Measurements from ENCODE around the gene GPC5. TPM values are rescaled to one million over a fixed set of nuclear protein-coding genes. Genes with fewer than 3 reads are reported as not detected.
"Not testable (repeated sequence)": the region's sequence is repeated elsewhere in the genome, so short reads cannot be mapped to it uniquely, and the experiment has no call there.

GPC5 gene
- total and polyA plus RNA-seq, 2 donors (not counting 3 experiments of a cell fraction or from before 2014, with no cell fraction given), result 0.59 to 0.97 TPM

- H3K27me3 ChIP-seq (ENCODE audit: control insufficient read depth in 2 of 2, insufficient read depth in 2 of 2, low read length in 2 of 2); H4K20me1 ChIP-seq (replicated peaks; ENCODE audit: control insufficient read depth, extremely low read depth, insufficient read depth, low read length); H3K9me3 ChIP-seq (replicated peaks; ENCODE audit: control insufficient read depth, insufficient read depth, low read length); H3K36me3 ChIP-seq (ENCODE audit: control insufficient read depth in 2 of 2, extremely low read depth in 1 of 2, insufficient read depth in 2 of 2, low read length in 2 of 2); H3K27ac ChIP-seq (ENCODE audit: insufficient read depth, low read depth, low read length); dilution Hi-C loops (cut with MboI; ENCODE audit: extremely low pct_ligation_motif_present, low sequenced_read_pairs); POLR2A ChIA-PET; H2AFZ ChIP-seq (ENCODE audit: low read depth, low read length); H3K4me2 ChIP-seq (ENCODE audit: insufficient read depth, low read length); H3K79me2 ChIP-seq (ENCODE audit: control insufficient read depth, insufficient read depth, low read length); H3K9me1 ChIP-seq (replicated peaks; ENCODE audit: control insufficient read depth, extremely low read depth, insufficient read depth, low read length); H3K4me3 ChIP-seq (replicated peaks in 1 of 3; ENCODE audit: insufficient read depth in 1 of 3, low read depth in 1 of 3, low read length in 3 of 3); H3K9ac ChIP-seq (replicated peaks; ENCODE audit: extremely low read depth, insufficient read depth, low read length); FAIRE-seq; H3K4me1 ChIP-seq (ENCODE audit: control insufficient read depth, extremely low read depth, insufficient read depth, low read length); CTCF ChIA-PET; intact Hi-C loops (cut with micrococcal nuclease); BruUV-seq (replicated peaks); DNase-seq (ENCODE audit: low read depth, low spot score): not testable (repeated sequence)
Observed at GRCh38 chr13:91416579-91416978, 18.2 kb downstream of the GPC5 start.

- H3K4me3 ChIP-seq (replicated peaks in 1 of 3; ENCODE audit: insufficient read depth in 1 of 3, low read depth in 1 of 3, low read length in 3 of 3), result no peak overlapping the region
- no peaks in the 10 kb centered on the region for H3K36me3 ChIP-seq (ENCODE audit: control insufficient read depth in 2 of 2, extremely low read depth in 1 of 2, insufficient read depth in 2 of 2, low read length in 2 of 2)
- CTCF ChIA-PET, result no interaction called here
- H3K27me3 ChIP-seq (ENCODE audit: control insufficient read depth in 2 of 2, insufficient read depth in 2 of 2, low read length in 2 of 2), result no peaks in the 10 kb centered on the region
- H3K4me1 ChIP-seq (ENCODE audit: control insufficient read depth, extremely low read depth, insufficient read depth, low read length), result no peaks in the 10 kb centered on the region
- dilution Hi-C loops (cut with MboI; ENCODE audit: extremely low pct_ligation_motif_present, low sequenced_read_pairs), result no loop called here
- H3K79me2 ChIP-seq (ENCODE audit: control insufficient read depth, insufficient read depth, low read length), result no peaks in the 10 kb centered on the region
- no peak overlapping the region for H3K27ac ChIP-seq (ENCODE audit: insufficient read depth, low read depth, low read length)
- TF ChIP-seq POLR2AphosphoS5 (IDR thresholded peaks at IDR 0.05; ENCODE audit: insufficient read depth, low read depth, low read length) (no peak), EZH2 (IDR thresholded peaks at IDR 0.05; ENCODE audit: borderline replicate concordance, low read depth, low read length, severe bottlenecking) (no peak), MAX (IDR thresholded peaks at IDR 0.05; ENCODE audit: insufficient read depth, insufficient read length) (no peak), MYC (IDR thresholded peaks at IDR 0.05; ENCODE audit: low read depth, low read length) (no peak), JUN (IDR thresholded peaks at IDR 0.05; ENCODE audit: borderline replicate concordance, insufficient read depth, insufficient read length, low read depth) (no peak), GATA2 (IDR thresholded peaks at IDR 0.05; ENCODE audit: insufficient read depth, insufficient read length, low read depth, low read length) (no peak), CTCF (IDR thresholded peaks at IDR 0.05; ENCODE audit: extremely low read depth in 1 of 2, insufficient read depth in 1 of 2, low read depth in 1 of 2, low read length in 2 of 2) (no peak), FOS (IDR thresholded peaks at IDR 0.05; ENCODE audit: borderline replicate concordance, insufficient read depth, low read length) (no peak), POLR2A (IDR thresholded peaks at IDR 0.05; ENCODE audit: low read depth, low read length) (no peak)
- intact Hi-C loops (cut with micrococcal nuclease), result no loop called here
- no peak overlapping the region for H3K9ac ChIP-seq (replicated peaks; ENCODE audit: extremely low read depth, insufficient read depth, low read length)
- H3K9me1 ChIP-seq (replicated peaks; ENCODE audit: control insufficient read depth, extremely low read depth, insufficient read depth, low read length), result no peaks in the 10 kb centered on the region
- DNase-seq (ENCODE audit: low read depth, low spot score) (no peak), FAIRE-seq (no peak)
- no TSS peak for BruUV-seq (replicated peaks)
- no peak overlapping the region for H2AFZ ChIP-seq (ENCODE audit: low read depth, low read length)
- POLR2A ChIA-PET, result no interaction called here
- no peaks in the 10 kb centered on the region for H3K9me3 ChIP-seq (replicated peaks; ENCODE audit: control insufficient read depth, insufficient read depth, low read length)
- H4K20me1 ChIP-seq (replicated peaks; ENCODE audit: control insufficient read depth, extremely low read depth, insufficient read depth, low read length), result no peaks in the 10 kb centered on the region
- no peak overlapping the region for H3K4me2 ChIP-seq (ENCODE audit: insufficient read depth, low read length)
Observed at GRCh38 chr13:91417660-91418325, 19.4 kb downstream of the GPC5 start.

All from endothelial cell of umbilical vein (primary cell).